Activated T-cell treated with anti-CD3 and anti-CD28 coated beads, Interleukin-2, amount 50 U/mL, for 1 hour (primary cell): ENCODE data around the gene FOS.

Source experiments
- DNase-seq: peaks from one replicate; pipeline ENCODE4 v3.0.0-alpha.2; 2020

Gene FOS

DNA sequence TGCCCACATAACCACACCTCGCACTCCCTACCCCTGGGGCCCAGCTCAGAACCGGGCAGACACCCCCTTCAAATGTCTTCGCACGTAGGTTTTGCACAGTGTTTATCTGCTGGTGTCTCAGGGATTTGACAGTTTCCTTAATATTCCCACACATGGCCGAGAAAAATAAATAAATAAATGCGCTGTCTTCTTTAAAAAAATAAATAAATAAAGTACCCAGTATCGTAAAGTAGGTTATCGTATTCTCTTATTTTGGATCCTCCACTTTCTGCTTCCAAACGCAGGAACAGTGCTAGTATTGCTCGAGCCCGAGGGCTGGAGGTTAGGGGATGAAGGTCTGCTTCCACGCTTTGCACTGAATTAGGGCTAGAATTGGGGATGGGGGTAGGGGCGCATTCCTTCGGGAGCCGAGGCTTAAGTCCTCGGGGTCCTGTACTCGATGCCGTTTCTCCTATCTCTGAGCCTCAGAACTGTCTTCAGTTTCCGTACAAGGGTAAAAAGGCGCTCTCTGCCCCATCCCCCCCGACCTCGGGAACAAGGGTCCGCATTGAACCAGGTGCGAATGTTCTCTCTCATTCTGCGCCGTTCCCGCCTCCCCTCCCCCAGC lies 710 bp upstream of the FOS start:
- DNase-seq = no peak

GRCh38 chr14:75279153-75279762 lies 630 bp downstream of the FOS start:
- DNase-seq = peak; percentile 62

- peak; percentile 54 for DNase-seq
Measured at GRCh38 chr14:75279763-75280290, 1.2 kb downstream of the FOS start.

DNA sequence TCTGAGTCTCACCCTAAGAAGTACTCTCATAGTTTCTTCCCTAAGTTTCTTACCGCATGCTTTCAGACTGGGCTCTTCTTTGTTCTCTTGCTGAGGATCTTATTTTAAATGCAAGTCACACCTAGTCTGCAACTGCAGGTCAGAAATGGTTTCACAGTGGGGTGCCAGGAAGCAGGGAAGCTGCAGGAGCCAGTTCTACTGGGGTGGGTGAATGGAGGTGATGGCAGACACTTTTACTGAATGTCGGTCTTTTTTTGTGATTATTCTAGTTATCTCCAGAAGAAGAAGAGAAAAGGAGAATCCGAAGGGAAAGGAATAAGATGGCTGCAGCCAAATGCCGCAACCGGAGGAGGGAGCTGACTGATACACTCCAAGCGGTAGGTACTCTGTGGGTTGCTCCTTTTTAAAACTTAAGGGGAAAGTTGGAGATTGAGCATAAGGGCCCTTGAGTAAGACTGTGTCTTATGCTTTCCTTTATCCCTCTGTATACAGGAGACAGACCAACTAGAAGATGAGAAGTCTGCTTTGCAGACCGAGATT lies 1.7 kb downstream of the FOS start:
- peak; percentile 24 for DNase-seq

DNA sequence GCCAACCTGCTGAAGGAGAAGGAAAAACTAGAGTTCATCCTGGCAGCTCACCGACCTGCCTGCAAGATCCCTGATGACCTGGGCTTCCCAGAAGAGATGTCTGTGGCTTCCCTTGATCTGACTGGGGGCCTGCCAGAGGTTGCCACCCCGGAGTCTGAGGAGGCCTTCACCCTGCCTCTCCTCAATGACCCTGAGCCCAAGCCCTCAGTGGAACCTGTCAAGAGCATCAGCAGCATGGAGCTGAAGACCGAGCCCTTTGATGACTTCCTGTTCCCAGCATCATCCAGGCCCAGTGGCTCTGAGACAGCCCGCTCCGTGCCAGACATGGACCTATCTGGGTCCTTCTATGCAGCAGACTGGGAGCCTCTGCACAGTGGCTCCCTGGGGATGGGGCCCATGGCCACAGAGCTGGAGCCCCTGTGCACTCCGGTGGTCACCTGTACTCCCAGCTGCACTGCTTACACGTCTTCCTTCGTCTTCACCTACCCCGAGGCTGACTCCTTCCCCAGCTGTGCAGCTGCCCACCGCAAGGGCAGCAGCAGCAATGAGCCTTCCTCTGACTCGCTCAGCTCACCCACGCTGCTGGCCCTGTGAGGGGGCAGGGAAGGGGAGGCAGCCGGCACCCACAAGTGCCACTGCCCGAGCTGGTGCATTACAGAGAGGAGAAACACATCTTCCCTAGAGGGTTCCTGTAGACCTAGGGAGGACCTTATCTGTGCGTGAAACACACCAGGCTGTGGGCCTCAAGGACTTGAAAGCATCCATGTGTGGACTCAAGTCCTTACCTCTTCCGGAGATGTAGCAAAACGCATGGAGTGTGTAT lies 2.4 kb downstream of the FOS start:
- DNase-seq = peak; percentile 63

DNA sequence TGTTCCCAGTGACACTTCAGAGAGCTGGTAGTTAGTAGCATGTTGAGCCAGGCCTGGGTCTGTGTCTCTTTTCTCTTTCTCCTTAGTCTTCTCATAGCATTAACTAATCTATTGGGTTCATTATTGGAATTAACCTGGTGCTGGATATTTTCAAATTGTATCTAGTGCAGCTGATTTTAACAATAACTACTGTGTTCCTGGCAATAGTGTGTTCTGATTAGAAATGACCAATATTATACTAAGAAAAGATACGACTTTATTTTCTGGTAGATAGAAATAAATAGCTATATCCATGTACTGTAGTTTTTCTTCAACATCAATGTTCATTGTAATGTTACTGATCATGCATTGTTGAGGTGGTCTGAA lies 3.0 kb downstream of the FOS start:
- DNase-seq = no peak

- DNase-seq = no peak
Measured at GRCh38 chr14:75282170-75282554, 3.5 kb downstream of the FOS start.

DNA sequence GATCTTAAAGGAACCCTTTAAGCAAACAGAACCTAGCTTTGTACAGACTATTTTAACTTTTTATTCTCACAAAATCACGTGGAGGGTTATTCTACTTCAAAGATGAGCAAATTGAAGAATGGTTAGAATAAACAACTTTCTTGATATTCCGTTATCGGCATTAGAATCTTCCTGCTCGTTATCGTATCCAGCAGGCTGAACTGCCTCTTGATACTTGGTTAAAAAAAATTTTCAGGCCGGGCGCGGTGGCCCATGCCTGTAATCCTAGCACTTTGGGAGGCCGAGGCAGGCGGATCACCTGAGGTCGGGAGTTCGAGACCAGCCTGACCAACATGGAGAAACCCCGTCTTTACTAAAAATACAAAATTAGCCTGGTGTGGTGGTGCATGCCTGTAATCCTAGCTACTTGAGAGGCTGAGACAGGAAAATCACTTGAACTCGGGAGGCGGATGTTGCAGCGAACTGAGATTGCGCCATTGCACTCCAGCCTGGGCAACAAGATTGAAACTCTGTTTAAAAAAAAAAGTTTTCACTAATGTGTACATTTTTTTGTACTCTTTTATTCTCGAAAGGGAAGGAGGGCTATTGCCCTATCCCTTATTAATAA lies 4.0 kb downstream of the FOS start:
- DNase-seq = peak; percentile 61

DNA sequence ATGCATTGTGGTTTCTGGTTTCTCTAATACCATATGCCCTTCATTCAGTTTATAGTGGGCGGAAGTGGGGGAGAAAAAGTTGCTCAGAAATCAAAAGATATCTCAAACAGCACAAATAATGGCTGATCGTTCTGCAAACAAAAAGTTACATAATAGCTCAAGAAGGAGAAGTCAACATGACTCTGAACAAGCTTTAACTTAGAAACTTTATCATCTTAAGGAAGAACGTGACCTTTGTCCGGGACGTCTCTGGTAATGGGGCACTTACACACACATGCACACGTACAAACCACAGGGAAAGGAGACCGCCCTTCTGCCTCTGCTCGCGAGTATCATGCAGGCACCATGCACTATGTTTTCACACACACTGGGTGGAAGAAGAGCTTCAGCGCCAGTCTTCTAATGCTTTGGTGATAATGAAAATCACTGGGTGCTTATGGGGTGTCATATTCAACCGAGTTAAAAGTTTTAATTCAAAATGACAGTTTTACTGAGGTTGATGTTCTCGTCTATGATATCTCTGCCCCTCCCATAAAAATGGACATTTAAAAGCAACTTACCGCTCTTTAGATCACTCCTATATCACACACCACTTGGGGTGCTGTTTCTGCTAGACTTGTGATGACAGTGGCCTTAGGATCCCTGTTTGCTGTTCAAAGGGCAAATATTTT lies 4.7 kb downstream of the FOS start:
- DNase-seq = peak; percentile 50

DNA sequence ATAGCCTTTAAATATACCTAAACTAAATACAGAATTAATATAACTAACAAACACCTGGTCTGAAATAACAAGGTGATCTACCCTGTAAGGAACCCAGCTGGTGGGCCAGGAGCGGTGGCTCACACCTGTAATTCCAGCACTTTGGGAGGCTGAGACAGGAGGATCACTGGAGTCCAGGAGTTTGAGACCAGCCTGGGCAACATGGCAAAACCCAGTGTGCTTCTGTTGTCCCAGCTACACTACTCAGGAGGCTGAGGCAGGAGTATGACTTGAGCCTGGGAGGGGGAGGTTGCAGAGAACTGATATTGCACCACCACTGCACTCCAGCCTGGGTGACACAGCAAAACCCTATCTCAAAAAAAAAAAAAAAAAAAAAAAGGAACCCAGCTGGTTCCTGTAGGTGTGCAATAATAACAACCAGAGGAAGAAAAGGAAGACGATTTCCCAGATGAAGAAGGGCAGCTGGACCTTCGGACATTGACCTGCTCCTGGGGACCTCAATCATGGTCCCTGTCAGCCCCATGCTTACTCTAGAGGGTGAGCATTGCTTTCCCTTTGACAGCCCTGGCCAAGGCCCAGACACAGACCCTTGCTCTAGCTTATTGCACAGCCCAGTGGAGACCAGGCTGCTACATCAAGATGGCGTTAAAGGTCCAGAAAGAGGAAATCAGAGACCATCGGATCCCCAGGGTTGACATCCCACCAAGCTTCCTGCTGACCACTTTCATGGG lies 5.4 kb downstream of the FOS start:
- peak; percentile 49 for DNase-seq

GRCh38 chr14:75285331-75285730 lies 6.7 kb downstream of the FOS start:
- DNase-seq = no peak

GRCh38 chr14:75286313-75286712 lies 7.7 kb downstream of the FOS start:
- no peak for DNase-seq

DNA sequence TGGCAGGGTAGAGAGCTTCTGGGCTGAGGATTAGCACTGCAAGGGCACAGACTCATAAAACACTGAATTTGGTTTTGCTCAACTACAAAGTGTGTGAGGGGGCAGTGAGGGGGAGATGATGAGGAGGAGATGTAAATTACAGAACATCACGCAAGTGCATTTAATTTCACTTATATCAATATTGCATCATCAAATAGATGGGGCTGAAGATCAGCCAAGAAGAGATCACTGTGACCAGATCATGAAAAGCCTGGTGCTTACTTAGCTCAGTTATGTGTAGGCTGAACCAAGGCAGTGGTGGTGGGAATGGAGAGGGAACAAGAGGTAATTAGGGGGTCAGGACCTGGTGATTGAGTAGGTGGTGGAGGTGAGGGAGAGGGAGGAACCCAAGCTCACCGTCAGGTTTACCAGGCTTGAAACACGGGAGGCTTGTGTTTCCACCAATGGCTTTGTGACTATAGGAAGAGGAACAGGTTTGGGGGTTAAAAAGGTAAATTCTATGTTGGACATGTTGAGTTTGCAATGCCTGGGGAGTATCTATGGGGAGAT lies 11.3 kb downstream of the FOS start:
- no peak for DNase-seq

DNA sequence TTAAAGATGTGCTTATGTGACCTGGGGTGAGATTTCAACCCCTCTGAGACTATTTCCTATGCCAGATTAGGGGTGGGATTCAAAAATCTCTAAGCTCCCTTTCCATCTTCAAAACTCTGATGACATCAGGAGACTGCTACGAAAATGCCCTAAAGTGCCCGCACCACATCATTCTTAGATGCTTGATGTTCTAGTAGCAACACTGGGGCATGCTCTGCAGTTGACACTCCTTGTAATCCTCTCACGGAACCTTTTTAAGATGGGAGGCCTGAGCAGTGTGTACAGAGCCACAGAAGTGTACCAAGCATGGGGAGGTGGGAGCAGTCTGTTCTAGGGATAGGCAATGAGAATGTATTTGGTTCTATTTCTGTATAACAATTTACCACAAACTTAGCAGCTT lies 12.2 kb downstream of the FOS start:
- DNase-seq = no peak

GRCh38 chr14:75291331-75291730 lies 12.7 kb downstream of the FOS start:
- DNase-seq = no peak

DNA sequence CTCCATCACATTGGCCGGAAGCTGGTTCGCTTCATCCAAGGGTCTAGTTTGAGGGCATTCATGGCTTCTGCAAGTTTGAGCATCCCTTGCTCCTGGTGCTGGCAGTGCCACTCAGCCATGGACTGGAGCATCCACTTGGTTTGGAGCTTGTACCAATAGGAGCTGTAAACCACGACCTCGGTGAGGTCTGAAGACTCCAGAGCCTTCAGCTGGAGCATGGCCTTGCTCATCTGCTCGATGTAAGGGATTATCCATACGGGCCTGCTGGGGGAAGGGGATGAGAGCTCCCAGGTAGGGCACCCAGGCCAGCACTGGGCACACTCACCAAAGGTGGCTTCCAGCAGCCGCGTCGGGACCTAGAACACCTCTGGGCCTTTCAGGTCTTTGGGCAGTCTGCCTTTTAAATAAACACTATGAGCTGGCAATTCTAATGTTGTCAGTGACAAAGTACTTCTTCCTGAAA lies 13.5 kb downstream of the FOS start:
- DNase-seq = no peak

DNA sequence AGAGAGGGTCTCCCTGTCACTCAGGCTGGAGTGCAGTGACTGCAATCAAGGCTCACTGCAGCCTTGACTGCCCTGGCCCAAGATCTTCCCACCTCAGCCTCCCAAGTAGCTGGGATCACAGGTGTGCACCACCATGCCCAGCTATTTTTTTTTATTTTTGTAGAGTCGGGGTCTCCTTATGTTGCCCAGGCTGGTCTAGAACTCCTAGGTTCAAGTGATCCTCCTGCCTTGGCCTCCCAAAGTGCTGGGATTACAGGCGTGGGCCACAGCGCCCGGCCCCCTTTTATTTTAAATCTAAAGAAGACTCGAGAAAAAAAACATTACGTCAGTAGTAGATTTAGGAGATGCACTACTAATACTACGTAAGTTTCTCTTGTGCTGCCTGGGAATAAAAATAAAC lies 14.3 kb downstream of the FOS start:
- no peak for DNase-seq

- DNase-seq = peak; percentile 97
Measured at GRCh38 chr14:75293920-75294648, 15.5 kb downstream of the FOS start.

- no peak for DNase-seq
Measured at GRCh38 chr14:75294649-75295033, 16.0 kb downstream of the FOS start.

DNA sequence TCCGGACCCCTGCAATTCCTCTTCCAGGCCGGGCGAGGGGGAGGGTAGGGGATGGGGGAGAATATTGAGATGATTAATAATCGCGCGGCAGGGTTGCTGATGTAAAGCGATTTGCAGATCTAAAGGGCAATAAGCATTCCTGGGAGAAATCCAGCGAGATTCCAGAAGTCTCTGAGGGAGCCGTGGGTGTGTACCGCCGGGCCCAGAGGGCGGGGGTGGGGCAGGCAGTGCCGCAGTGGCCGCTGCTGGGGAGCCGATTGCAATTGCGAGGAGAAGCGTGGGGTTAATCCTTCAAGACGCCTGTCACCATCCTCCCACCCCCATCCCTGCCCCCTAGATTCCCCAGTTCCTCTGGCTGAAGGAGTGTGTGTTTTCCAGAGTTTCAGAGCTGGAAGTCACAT lies 16.4 kb downstream of the FOS start:
- peak; percentile 33 for DNase-seq
